Fibroblast of skin of scalp (primary cell): ENCODE data around the gene HIC1.
A peak's percentile ranks its signal among the peaks of the same experiment; 100 is the strongest.

Experiments used
- DNase-seq: peaks from one replicate; pipeline ENCODE4 v3.0.0-alpha.2; 2013

Gene HIC1

GRCh38 chr17:2107506-2107905 is 52.6 kb downstream of the HIC1 start:
- no peak for DNase-seq

- no peak for DNase-seq
Observed at GRCh38 chr17:2108170-2108569, 53.3 kb downstream of the HIC1 start.

GRCh38 chr17:2110436-2110835 is 55.5 kb downstream of the HIC1 start:
- DNase-seq: no peak

DNA sequence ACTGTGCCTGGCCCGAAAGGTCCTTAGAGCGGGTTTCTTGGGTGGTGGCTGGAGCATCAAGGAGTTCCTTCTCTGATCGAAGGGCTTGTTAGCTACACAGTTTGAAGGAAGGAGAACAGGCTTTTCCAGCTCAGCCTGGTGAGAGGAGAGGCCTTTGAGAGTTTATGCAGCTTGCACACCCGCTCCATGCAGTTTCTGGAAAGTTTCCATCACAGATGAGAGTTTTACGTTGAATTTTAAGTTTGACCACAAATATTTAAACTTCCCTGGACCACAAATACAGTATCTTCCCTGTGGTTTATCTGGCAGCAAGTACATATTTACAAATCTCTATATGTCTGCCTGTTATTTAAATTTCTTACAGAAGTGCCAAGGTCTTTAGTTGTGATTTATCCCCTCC is 56.8 kb downstream of the HIC1 start:
- DNase-seq: peak; percentile 94
